NCI-H446 treated with DMSO at 0.1 percent for 48 hours (cell line): ENCODE measurements around the gene GRAP2.
"Not testable (repeated sequence)": the region's sequence is repeated elsewhere in the genome, so short reads cannot be mapped to it uniquely, and the experiment has no call there.

Experiments
- DNase-seq: peaks from one replicate; lab custom pipeline; 2025; lab: John Stamatoyannopoulos, UW

The GRAP2 gene

DNA sequence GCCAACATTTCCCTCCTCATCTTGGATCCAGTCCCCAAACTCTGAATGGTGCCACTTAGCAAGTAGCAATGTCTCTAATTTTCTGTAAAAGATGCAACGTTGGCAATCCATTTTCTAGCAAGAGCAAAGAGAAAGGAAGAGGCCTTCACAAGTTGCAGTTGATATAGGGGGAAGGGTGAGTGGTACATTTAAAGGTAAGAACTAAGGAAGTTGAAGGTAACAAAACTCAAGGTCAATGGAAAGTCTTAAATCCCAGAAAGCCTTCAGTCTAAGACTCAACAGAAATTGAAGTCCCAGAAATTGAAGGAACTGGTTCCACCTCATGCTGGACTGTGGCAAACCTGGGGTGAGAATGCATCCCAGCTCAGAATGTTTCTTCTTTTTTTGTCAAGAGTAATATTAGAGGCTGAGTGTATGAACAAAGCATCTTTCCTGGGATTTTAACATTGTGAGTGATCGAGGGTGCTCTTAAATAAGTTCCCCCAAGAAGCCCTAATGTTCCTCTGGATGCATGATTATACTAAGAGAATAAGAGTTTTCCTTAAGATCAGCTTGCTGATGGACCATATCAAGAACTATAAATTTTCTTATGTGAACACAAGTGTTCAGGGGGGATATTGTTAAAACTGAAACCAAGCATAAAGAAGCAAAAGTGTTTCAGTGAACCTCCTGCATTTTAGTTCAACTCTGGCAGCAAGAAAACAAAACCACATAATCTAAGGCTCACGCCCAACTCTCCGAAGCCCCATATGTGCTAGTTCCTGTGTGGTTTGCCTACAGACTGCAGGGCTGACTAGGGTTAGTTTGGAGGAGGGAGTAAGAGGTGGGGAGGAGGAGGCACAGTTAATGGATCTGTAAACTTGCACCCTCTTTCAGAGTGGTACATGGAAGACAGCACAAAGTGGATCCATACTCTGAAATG lies at the start of gene GRAP2:
TSS of gene GRAP2 (plus strand) at position 779 of the 922 bp plus-strand sequence. CDS start 46,023 bp downstream, outside the sequence.
- DNase-seq = no peak

DNA sequence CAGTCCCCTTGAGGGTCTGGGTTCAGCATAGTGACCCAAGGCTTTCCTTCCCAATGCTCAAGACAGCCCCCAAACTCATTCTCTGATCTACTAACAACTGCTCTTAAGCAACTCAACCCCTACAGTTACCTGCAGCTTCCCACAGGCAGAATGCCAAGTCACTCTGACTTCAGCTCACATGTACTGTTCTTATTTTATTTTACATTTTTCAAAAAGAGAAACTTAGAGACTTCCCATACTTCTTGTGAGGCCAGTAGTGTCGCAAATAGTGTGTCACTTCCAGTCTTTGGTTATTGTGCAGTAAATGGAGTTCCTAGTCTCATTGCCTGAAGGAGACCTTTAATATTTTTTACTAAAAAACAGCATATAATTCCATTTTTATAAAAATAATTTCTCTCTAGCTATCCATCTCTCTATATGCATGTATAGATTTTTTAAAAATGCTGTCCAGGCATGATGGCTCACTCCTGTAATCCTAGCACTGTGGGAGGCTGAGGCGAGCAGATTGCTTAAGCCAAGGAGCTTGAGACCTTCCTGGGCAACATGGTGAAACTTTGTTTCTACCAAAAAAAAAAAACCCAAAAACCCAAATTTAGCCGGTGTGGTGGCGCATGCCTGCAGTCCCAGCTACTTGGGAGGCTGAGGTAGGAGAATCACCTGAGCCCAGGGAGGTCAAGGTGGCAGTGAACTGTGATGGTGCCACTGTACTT lies 49.1 kb upstream of the GRAP2 start:
- no peak for DNase-seq

DNA sequence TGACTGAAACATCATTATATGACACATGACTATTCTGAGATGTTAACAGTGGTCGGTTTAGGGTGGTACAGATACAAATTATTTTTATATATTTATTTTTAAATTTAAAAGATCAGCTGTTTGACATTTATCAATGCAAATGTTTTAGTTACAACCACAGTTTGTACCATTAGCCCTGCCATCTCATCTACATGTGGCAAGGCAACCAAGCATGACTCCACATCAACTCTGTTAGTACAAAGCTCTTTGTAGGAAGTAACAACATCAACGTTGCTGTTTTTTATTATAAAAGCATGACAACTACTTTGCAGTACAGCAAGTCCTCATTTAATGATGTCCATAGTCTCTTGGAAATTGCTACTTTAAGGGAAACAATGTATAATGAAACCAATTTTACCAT lies 48.1 kb upstream of the GRAP2 start:
- no peak for DNase-seq

DNA sequence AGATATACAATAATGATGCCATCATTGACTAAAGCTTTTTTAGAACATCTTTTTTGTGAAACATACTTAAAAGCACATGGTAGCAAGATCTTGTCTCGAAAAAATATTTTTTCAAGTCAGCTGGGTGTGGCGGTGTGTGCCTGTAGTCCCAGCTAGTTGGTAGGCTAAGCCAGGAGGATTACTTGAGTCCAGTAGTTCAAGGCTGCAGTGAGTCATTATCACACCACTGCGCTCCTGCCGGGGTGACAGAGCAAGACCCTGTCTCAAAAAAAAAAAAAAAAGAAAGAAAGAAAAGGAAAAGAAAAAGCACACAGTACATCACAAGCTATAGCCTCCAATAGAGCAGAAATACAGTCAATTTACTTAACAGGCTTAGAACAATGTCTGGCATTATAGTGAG lies 44.3 kb upstream of the GRAP2 start:
- DNase-seq = no peak

DNA sequence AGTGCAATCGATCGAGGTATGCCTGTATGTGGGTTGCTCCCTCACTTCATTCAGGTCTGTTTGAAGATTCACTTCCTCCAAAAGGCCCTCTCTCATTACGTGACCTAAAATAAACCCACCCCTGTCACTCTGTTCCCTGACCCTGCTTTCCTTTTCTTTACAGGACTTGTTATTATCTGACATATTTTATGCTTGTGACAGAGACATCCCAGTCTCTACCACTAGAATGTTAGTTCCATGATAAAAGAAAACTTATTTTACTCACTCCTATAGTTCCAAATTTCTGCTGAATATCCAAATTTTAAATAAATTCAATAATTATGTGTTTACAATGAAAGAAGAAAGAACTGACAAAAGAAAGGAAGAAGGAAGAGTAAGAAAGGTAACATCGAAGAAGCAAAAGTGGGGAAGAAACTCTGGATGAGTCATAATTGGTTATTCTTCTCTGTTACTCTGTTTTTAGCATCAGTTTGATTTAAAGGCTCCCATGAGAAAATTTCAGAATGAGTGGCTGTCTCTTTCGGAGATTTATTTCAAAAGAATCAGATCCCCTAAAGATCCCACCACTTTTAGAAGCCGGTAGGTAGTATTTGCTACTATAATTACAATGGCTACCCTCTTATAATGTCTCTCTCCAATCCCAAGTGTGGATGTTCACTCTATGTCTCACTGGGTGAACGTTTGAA lies 40.8 kb upstream of the GRAP2 start:
- DNase-seq = no peak

DNA sequence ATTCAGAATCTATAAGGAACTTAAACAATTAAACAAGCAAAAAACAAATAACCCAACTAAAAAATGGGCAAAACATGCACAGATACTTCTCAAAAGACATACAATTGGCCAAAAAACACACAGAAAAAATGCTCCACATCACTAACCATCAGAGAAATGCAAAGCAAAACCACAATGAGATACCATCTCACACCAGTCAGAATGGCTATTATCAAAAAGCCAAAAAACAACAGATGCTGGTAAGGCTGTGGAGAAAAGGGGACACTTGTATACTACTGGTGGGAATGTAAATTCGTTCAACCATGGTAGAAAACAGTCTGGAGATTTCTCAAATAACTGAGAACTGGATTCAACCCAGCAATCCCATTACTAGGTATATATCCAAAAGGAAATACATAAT lies 32.1 kb upstream of the GRAP2 start:
- DNase-seq = no peak

DNA sequence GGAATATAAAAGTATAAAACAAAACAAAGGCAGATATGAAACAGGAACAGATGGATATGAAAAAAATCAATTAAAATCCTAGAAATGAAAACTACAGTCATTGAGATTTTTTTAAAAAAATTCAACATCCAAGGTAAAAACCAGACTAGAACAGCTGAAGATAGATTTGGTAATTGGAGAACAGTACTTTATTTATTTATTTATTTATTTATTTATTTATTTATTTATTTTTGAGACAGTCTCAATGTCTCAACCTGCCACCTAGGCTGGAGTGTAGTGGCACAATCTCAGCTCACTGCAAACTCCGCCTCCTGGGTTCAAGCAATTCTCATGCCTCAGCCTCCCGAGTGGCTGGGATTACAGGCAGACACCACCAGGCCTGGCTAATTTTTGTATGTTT lies 31.1 kb upstream of the GRAP2 start:
- not testable (repeated sequence) for DNase-seq

DNA sequence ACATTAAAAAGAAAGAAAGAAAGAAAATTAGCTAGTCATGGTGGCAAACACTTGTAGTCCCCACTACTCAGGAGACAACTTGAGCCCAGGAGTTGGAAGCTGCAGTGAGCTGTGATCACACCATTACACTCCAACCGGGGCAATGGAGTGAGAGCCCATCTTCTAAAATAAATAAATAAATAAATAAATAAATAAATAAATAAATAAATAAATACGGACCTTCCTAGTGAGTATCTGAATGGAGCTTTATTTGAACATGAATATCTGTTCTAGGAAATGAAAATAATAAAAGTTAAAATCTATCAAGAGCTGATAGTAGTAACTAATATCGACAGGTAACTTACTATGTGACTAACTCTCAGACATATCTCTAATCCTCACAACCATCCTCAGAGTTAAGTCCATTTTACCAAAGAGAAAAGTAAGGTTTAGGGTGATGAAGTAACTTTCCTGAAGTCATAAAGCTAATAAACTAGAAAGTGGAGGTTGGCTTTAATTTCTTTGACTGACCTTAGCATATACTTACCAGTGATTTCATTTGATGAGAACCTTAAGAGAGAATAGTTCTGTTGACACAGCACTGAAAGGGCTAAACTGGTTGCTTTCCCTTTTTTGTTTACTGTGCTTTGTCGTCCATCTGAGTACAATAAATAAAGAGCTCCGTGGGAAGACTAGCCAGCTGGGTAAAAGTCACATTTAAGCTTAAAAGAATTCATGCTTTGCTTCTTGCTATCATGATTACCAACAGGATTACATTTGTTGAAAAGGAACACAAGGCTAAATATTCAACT lies 29.7 kb upstream of the GRAP2 start:
- DNase-seq = no peak

DNA sequence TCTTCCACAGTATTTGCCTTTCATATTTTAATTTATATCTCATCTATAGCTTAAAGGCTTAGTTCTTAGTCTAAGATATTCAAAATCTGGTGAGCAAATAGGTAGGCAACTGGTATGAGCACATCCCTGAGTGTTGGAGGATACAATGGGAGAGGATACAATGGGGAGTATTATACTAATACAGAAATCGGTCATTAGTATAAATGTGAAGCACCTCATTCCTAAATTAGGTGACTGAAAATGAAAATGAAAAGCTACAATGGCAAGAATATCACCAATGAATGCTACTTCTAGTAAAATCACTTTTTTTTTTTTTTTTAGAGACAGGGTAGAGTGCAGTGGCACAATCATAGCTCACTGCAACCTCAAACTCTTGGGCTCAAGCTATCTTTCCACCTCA lies 28.3 kb upstream of the GRAP2 start:
- DNase-seq = no peak

DNA sequence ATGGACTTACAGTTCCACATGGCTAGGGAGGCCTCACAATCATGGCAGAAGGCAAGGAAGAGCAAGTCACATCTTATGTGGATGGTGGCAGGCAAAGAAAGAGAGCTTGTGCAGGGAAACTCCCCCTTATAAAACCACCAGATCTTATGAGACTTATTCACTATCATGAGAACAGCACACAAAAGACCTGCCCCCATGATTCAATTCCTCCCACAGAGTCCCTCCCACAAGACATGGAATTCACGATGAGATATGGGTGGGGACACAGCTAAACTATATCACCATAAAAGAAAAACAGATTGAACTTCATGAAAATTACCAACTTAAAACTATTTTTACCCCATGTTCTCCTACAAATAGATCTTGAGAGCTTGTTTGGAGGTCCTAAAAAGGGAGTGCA lies 26.9 kb upstream of the GRAP2 start:
- no peak for DNase-seq

DNA sequence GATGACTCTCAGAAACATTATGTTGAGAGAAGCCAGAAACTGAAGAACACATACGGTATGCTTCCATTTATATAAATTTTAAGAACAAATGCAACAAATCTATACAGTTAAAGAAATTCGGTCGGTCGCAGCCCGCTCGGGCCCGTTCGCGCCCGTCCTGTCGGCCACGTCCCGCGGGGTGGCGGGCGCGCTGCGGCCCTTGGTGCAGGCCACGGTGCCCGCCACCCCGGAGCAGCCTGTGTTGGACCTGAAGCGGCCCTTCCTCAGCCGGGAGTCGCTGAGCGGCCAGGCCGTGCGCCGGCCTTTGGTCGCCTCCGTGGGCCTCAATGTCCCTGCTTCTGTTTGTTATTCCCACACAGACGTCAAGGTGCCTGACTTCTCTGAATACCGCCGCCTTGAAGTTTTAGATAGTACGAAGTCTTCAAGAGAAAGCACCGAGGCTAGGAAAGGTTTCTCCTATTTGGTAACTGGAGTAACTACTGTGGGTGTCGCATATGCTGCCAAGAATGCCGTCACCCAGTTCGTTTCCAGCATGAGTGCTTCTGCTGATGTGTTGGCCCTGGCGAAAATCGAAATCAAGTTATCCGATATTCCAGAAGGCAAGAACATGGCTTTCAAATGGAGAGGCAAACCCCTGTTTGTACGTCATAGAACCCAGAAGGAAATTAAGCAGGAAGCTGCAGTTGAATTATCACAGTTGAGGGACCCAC lies 25.6 kb upstream of the GRAP2 start:
- not testable (repeated sequence) for DNase-seq

DNA sequence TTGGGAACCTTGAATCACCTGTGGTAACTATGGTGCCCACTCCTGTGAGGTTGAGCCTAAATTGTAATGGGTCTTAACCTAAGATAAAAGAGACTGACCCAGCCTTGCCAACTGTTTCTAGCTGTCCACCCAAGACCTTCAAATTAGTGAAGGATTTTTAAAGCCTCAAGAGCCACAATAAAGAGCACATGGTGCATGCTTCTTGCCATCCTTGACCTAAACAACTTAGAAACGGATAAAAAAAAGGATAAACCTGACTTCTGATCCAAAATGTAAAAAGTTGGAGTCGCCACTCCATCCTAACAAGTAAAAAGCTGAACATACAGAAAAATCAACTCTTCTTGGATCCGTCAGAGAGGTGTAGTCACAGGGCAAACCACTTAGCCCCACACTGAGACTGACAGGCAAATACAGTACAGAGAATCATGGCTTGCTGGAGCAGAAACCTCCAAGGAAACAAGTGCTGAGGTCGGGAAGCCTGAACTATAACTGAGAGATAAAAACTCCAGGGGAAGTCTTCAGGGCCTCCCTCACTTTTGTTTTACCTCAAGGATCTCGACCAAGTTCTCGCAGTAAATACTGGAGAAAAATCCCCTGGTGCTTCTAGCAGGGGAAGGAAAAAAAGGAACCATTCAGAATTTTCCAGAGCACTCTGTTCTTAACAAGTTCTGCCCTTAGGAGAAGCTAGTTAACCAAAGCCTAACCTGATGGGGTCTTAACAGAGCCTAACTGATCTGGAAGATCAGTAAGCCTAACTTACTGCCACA lies 23.6 kb upstream of the GRAP2 start:
- no peak for DNase-seq

DNA sequence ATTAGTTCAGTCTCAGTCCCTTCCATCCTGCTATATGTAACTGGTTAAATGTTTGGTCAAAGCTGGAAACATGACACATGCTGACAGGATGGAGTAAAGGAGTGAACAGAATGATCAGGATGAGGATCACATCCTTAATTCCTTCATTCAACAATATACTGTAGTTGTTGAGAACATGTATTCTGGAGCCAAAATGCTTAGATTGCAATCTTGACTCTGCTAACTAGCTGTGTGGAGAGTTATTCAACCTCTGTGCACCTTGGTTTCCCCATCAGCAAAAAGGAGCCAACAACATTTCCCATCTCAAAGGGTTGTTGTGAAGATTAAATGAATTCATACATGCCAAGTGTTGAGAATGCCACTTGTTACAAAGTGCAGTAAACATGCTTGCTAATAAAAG lies 20.2 kb upstream of the GRAP2 start:
- DNase-seq = no peak

DNA sequence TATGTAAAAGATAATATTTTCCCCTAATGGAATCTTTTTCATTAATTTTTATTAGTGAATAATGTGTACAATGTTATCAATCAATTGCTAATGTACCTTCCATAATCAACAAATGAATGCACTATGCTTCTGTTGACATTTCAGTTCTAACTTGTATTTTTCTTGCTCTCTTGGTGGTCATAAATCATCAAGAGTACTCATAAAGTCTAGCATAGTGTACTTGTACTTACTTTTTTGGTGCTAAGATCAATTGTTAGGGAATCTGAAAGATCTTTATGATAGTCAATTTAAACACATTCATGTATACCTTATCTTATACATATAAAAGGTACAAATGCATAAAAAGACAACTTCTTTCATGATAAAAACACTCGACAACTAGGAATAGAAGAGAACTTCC lies 17.8 kb upstream of the GRAP2 start:
- no peak for DNase-seq

DNA sequence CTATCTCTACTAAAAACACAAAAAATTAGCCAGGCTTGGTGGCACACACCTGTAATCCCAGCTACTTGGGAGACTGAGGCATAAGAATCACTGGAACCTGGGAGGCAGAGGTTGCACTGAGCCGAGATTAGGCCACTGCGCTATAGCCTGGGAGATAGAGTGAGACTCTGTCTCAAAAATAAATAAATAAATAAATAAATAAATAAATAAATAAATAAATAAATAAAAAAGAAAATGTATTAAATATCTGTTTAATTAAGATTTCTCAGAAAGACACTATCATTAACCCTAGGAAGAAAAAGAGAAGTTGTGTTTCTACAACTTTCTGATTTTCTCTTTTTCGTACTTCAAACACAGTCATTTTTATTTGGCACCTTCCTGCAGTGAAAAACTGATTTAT lies 11.0 kb upstream of the GRAP2 start:
- not testable (repeated sequence) for DNase-seq

DNA sequence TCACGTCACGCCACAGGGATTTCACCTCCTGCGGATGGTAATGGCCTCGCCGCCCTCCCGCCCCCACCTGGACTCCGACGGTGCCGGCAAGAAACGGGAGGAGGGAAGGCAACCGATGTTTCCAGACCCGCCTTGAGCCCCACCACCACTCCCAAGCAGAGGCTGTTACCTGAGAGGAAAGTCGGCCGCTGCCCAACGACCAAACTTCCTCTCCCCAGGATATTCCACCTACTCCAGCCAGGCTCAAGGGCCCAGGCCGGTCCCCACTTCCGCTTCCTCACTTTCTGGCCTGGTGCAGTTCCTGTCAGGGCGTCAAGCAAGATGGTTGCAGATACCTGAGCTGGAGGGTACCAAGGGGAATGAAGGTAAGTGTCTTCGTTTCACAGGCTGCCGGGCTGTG lies 7.4 kb upstream of the GRAP2 start, which contains the start of gene ENTHD1:
TSS of gene ENTHD1 (minus strand) at position 235 of the 400 bp plus-strand sequence. CDS start 6,012 bp downstream, outside the sequence.
- DNase-seq = no peak

DNA sequence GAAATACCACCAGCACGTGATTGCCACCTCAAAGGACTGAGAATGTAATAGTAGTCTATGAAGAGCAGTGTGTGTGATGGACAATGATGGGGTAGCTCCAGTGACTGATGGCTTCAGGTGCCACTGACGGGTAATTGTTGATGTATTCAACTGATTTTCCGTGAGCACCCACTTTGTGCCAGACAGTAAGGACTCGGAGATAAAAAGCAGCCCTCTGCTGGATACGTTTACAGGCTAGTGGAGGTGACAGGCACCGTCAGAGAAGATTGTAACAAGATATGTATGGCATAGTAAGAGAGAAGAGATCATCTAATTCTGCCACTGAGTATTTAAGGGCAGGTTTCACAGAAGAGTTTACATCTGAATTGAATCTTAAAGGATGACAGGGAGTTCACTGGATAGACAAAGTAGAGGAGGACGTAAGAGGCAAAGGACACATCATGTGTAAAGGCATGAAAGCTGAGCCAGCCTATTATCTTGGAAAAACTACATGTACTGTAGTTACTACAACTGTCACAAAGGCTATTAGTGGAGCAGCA lies 6.3 kb upstream of the GRAP2 start:
- no peak for DNase-seq

DNA sequence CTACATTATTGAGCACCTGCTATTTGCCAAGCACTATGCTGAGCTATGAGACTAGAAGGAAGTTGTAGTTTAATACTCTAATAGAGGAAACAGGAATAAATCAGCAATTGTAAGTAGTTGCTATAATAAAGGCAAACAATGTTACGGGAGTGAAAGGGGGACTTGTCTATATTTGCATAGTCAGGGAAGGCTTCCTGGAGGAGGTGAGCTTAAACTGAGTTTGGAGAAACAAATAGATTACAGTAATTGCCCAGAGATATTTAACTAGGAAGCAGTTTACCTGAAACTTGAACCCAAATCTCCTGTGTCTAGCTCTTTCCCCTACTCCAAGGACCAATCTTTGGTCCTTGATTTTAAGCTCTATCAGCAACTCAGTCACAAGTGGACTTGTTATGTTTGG lies 5.2 kb upstream of the GRAP2 start:
- DNase-seq = no peak

DNA sequence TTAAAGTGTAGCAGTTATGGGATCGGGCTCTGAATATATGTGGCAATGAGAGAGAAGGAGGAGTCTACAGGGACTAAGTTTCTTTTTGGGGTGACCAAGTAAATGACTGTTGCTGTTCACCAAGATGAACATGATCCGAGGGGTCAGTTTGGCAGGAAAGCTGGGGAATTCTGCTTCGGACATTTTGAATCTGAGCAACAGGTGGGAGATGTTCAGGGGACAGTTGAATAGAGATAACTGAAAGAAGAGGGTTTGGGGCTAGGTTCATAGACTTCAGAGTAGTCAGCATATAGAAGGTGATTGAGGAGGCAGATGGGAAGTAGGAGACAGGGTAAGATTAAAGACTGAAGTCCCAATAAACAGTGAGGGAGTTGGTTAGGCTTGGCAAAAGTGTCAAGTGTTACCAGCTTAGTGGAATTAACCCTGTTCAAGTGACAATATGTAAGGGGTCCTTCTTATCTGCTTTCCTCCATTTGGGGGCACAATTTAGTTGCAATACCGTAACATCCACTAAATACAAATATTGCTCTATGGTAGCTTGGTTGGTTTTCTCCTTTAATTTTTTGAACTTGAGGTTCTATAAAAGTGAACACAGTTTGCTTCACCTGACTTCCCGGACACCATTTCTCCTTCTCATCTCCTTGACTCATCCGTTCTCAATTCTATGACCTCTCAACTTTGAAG lies 4.4 kb upstream of the GRAP2 start:
- DNase-seq = no peak
